ENCODE data around the gene MED12L.

- TF ChIP-seq EP300 (IDR thresholded peaks at IDR 0.05) (no peak), CTCF (IDR thresholded peaks at IDR 0.05) (peak in 2 of 4 experiments; percentile 16 to 52)
Observed at GRCh38 chr3:151327571-151328198, 242.2 kb downstream of the MED12L start.
